ENCODE measurements around the gene METTL25B.

The METTL25B gene

GRCh38 chr1:156698995-156699394 is 29.3 kb upstream of the METTL25B start:
- DNase-seq (ENCODE audit: insufficient read length, low spot score), result no peak
- no peak for TF ChIP-seq TAF1 (IDR thresholded peaks at IDR 0.05; ENCODE audit: low read depth, low read length)
- no peak for TF ChIP-seq PAX5 (IDR thresholded peaks at IDR 0.05; ENCODE audit: insufficient read depth, low read length, severe bottlenecking)
- TF ChIP-seq POLR2AphosphoS5 (IDR thresholded peaks at IDR 0.05; ENCODE audit: low read depth, low read length), result no peak
- TF ChIP-seq SPI1 (IDR thresholded peaks at IDR 0.05; ENCODE audit: low read depth, low read length), result no peak
- TF ChIP-seq POLR2A (IDR thresholded peaks at IDR 0.05; ENCODE audit: low read depth, low read length), result no peak
- no peak for TF ChIP-seq POU2F2 (IDR thresholded peaks at IDR 0.05; ENCODE audit: low read depth, low read length)
- FAIRE-seq, result no peak

GRCh38 chr1:156700736-156701531 is 27.3 kb upstream of the METTL25B start:
- FAIRE-seq (no peak), DNase-seq (ENCODE audit: insufficient read length, low spot score) (no peak)
- TF ChIP-seq PAX5 (IDR thresholded peaks at IDR 0.05; ENCODE audit: insufficient read depth, low read length, severe bottlenecking) (no peak), POU2F2 (IDR thresholded peaks at IDR 0.05; ENCODE audit: low read depth, low read length) (no peak), POLR2A (IDR thresholded peaks at IDR 0.05; ENCODE audit: low read depth, low read length) (no peak), SPI1 (IDR thresholded peaks at IDR 0.05; ENCODE audit: low read depth, low read length) (no peak), POLR2AphosphoS5 (IDR thresholded peaks at IDR 0.05; ENCODE audit: low read depth, low read length) (no peak), TAF1 (IDR thresholded peaks at IDR 0.05; ENCODE audit: low read depth, low read length) (no peak)

GRCh38 chr1:156703336-156703735 is 24.9 kb upstream of the METTL25B start:
- TF ChIP-seq POLR2A (IDR thresholded peaks at IDR 0.05; ENCODE audit: low read depth, low read length), result no peak
- no peak for TF ChIP-seq POU2F2 (IDR thresholded peaks at IDR 0.05; ENCODE audit: low read depth, low read length)
- TF ChIP-seq PAX5 (IDR thresholded peaks at IDR 0.05; ENCODE audit: insufficient read depth, low read length, severe bottlenecking), result no peak
- TF ChIP-seq POLR2AphosphoS5 (IDR thresholded peaks at IDR 0.05; ENCODE audit: low read depth, low read length), result no peak
- no peak for TF ChIP-seq TAF1 (IDR thresholded peaks at IDR 0.05; ENCODE audit: low read depth, low read length)
- no peak for TF ChIP-seq SPI1 (IDR thresholded peaks at IDR 0.05; ENCODE audit: low read depth, low read length)
- FAIRE-seq (no peak), DNase-seq (ENCODE audit: insufficient read length, low spot score) (no peak)

DNA sequence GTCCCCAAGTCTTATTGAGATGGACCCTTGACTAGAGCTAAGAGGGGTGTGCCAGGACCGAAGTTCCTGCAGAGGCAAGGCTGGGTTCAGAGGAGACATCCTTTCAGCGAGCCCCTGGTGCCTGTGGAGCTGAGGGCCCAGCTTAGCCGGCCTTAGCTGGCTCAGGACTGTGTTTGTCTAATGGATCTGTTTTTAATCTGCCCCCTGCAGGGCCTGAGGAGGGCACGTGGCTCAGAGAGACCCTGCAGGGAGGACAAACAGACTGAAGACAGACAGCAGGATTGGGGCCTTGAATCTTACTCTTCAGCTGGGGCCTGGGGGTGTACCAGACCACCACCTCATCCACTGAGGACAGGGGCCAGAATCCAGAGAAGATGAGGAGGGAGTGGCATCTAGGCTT is 24.5 kb upstream of the METTL25B start:
- DNase-seq (ENCODE audit: insufficient read length, low spot score), result no peak
- TF ChIP-seq PAX5 (IDR thresholded peaks at IDR 0.05; ENCODE audit: insufficient read depth, low read length, severe bottlenecking) (no peak), SPI1 (IDR thresholded peaks at IDR 0.05; ENCODE audit: low read depth, low read length) (no peak), POLR2A (IDR thresholded peaks at IDR 0.05; ENCODE audit: low read depth, low read length) (no peak), POU2F2 (IDR thresholded peaks at IDR 0.05; ENCODE audit: low read depth, low read length) (no peak), POLR2AphosphoS5 (IDR thresholded peaks at IDR 0.05; ENCODE audit: low read depth, low read length) (no peak), TAF1 (IDR thresholded peaks at IDR 0.05; ENCODE audit: low read depth, low read length) (no peak)
- FAIRE-seq, result no peak

GRCh38 chr1:156704166-156704711 is 24.0 kb upstream of the METTL25B start:
- TF ChIP-seq POLR2A (IDR thresholded peaks at IDR 0.05; ENCODE audit: low read depth, low read length) (no peak), POU2F2 (IDR thresholded peaks at IDR 0.05; ENCODE audit: low read depth, low read length) (no peak), PAX5 (IDR thresholded peaks at IDR 0.05; ENCODE audit: insufficient read depth, low read length, severe bottlenecking) (no peak), TAF1 (IDR thresholded peaks at IDR 0.05; ENCODE audit: low read depth, low read length) (no peak), SPI1 (IDR thresholded peaks at IDR 0.05; ENCODE audit: low read depth, low read length) (no peak)
- FAIRE-seq, result no peak
- DNase-seq (ENCODE audit: insufficient read length, low spot score), result no peak

DNA sequence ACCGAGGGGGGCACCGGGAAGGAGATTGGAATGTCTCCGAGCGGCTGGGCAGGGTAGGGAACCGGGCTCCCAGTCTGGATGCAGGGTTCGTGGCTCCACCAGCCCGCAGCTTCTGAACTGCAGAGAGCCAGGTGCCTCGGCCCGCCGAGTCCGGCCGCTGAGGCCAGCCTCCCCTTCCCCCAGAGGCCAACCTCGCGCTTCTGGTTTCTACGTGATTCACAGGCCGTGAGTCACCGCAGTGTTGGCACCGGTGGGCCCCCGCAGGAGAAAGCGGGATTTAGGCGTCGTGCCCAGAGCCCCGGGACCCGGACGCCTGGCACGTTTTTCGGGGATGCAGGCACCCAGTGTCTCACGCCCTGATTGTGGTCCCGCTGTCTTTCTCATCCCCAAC is 23.3 kb upstream of the METTL25B start:
- TF ChIP-seq POLR2AphosphoS5 (IDR thresholded peaks at IDR 0.05; ENCODE audit: low read depth, low read length), result no peak
- no peak for TF ChIP-seq POLR2A (IDR thresholded peaks at IDR 0.05; ENCODE audit: low read depth, low read length)
- no peak for TF ChIP-seq POU2F2 (IDR thresholded peaks at IDR 0.05; ENCODE audit: low read depth, low read length)
- TF ChIP-seq SPI1 (IDR thresholded peaks at IDR 0.05; ENCODE audit: low read depth, low read length), result no peak
- TF ChIP-seq PAX5 (IDR thresholded peaks at IDR 0.05; ENCODE audit: insufficient read depth, low read length, severe bottlenecking), result no peak
- no peak for TF ChIP-seq TAF1 (IDR thresholded peaks at IDR 0.05; ENCODE audit: low read depth, low read length)
- FAIRE-seq (no peak), DNase-seq (ENCODE audit: insufficient read length, low spot score) (no peak)

GRCh38 chr1:156705321-156705917 is 22.9 kb upstream of the METTL25B start, which contains the start of gene CRABP2:
Gene CRABP2 (minus strand): TSS chr1:156705583. CDS start chr1:156705446, 137 bp downstream.
- peak; percentile 51 for DNase-seq (ENCODE audit: insufficient read length, low spot score)
- FAIRE-seq, result peak; percentile 20
- no peak for TF ChIP-seq SPI1 (IDR thresholded peaks at IDR 0.05; ENCODE audit: low read depth, low read length)
- no peak for TF ChIP-seq POLR2A (IDR thresholded peaks at IDR 0.05; ENCODE audit: low read depth, low read length)
- TF ChIP-seq POU2F2 (IDR thresholded peaks at IDR 0.05; ENCODE audit: low read depth, low read length), result no peak
- TF ChIP-seq TAF1 (IDR thresholded peaks at IDR 0.05; ENCODE audit: low read depth, low read length), result no peak
- TF ChIP-seq POLR2AphosphoS5 (IDR thresholded peaks at IDR 0.05; ENCODE audit: low read depth, low read length), result no peak
- TF ChIP-seq PAX5 (IDR thresholded peaks at IDR 0.05; ENCODE audit: insufficient read depth, low read length, severe bottlenecking), result no peak

DNA sequence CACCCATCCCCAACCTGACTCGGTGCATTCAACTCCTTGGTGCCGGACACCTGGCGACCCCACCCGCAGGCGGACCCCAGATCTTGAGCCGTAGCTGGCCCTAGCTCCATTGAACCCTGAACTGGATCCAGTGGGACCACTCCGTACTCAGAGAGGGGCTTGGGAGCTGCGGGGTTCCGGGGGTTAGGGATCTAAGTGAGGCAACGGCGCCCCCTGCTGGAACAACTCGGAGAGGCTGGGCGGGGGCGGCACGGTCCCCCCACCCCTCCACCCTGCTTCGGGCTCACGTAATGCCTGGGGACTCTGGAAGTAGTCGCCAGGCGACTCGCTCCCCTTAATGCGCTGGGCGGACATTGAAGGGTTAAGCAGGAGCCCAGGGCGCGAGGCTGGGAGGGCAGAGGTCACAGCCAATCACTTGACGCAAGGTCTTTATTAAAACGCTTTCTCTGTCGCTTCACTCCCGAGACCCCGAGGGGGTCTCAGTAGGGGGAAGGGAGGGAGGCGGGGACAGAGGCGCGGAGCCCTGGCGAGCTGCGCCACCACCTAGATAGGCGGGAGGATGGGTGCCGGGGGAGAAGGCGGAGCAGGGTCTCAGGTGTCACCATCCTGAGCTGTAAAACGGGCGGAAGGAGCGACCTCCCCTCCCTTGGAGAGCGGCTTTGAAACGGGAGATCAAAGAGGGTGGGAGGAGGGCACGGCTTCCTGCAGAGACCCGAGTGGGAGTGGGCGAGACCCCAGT is 22.2 kb upstream of the METTL25B start:
- TF ChIP-seq POLR2A (IDR thresholded peaks at IDR 0.05; ENCODE audit: low read depth, low read length) (no peak), PAX5 (IDR thresholded peaks at IDR 0.05; ENCODE audit: insufficient read depth, low read length, severe bottlenecking) (no peak), TAF1 (IDR thresholded peaks at IDR 0.05; ENCODE audit: low read depth, low read length) (no peak), SPI1 (IDR thresholded peaks at IDR 0.05; ENCODE audit: low read depth, low read length) (no peak), POU2F2 (IDR thresholded peaks at IDR 0.05; ENCODE audit: low read depth, low read length) (no peak), POLR2AphosphoS5 (IDR thresholded peaks at IDR 0.05; ENCODE audit: low read depth, low read length) (no peak)
- FAIRE-seq (peak; percentile 78), DNase-seq (ENCODE audit: insufficient read length, low spot score) (peak; percentile 86)
